DOHH2 (cell line): ENCODE data around the gene CRACR2A.

Experiments used
- CTCF ChIP-seq: fragments of 200-600 bp; sonication (generic); IDR thresholded peaks from one replicate; pipeline ENCODE4 v1.5.1; 2014; ENCODE audit warnings: antibody characterized with exemption, mild to moderate bottlenecking, low read depth, low read length; ENCODE audit not compliant: poor library complexity, severe bottlenecking
- EZH2phosphoT487 ChIP-seq: fragments of 200-600 bp; sonication (generic); IDR thresholded peaks from 2 replicates; pipeline ENCODE4 v1.6.1; 2017; ENCODE audit warnings: borderline replicate concordance, mild to moderate bottlenecking, antibody characterized with exemption, low read length, moderate library complexity, mixed read lengths

GRCh38 chr12:3671330-3672112, 81.4 kb downstream of the CRACR2A start:
- TF ChIP-seq CTCF (no peak), EZH2phosphoT487 (no peak)
